Keratinocyte (primary cell): ENCODE results near the gene MESD. TPM values are rescaled to one million over a fixed set of nuclear protein-coding genes. Genes with fewer than 3 reads are reported as not detected.

Experiments used
- DNase-seq: peaks from one replicate; pipeline ENCODE4 v3.0.0-alpha.2; 2011; ENCODE audit warnings: low read depth, missing footprints, low spot score
- FAIRE-seq: peaks from 2 replicates; lab custom pipeline; 2011; peaks lifted over from hg19 to GRCh38; lab: Jason Lieb, UNC
- H2AFZ ChIP-seq: 2 replicates; pipeline ENCODE4 v1.6.0; 2012; ENCODE audit warnings: low read length, control low read depth, inconsistent platforms; ENCODE audit not compliant: control insufficient read depth
- H3K27ac ChIP-seq: 2 replicates; pipeline ENCODE4 v1.5.1; 2011; ENCODE audit warnings: low read length; ENCODE audit not compliant: control insufficient read depth, insufficient read depth
- H3K27me3 ChIP-seq: 3 replicates; pipeline ENCODE4 v1.6.0; 2011; ENCODE audit warnings: low read length; ENCODE audit not compliant: control insufficient read depth, insufficient read depth; ENCODE audit errors: extremely low read depth
- H3K36me3 ChIP-seq, 2 experiments: 2 replicates in 1 of 2; 3 replicates in 1 of 2; pipeline ENCODE4 v1.5.1; 2011; ENCODE audit warnings: low read length in 2 of 2, mild to moderate bottlenecking in 1 of 2; ENCODE audit not compliant: control insufficient read depth in 2 of 2, insufficient read depth in 2 of 2; ENCODE audit errors: extremely low read depth in 1 of 2
- H3K4me1 ChIP-seq: 3 replicates; pipeline ENCODE4 v1.5.1; 2011; ENCODE audit warnings: low read length; ENCODE audit not compliant: control insufficient read depth, insufficient read depth; ENCODE audit errors: extremely low read depth
- H3K4me2 ChIP-seq: 3 replicates; pipeline ENCODE4 v1.6.0; 2011; ENCODE audit warnings: low read depth, low read length; ENCODE audit not compliant: control insufficient read depth, insufficient read depth; ENCODE audit errors: extremely low read depth
- H3K4me3 ChIP-seq, 3 experiments: fragments of 200-600 bp in 1 of 3; sonication (generic) in 1 of 3; 2 replicates in 2 of 3; 3 replicates in 1 of 3; pipeline ENCODE4 v1.5.1; 2011 to 2016; ENCODE audit warnings: low read length in 3 of 3, mild to moderate bottlenecking in 3 of 3, control low read depth in 2 of 3, inconsistent platforms in 1 of 3, low read depth in 1 of 3, mixed read lengths in 1 of 3, mixed run types in 1 of 3, moderate library complexity in 1 of 3; ENCODE audit not compliant: control insufficient read depth in 2 of 3, insufficient read depth in 2 of 3; ENCODE audit errors: extremely low read depth in 1 of 3
- H3K79me2 ChIP-seq: 2 replicates; pipeline ENCODE4 v1.6.0; 2012; ENCODE audit warnings: low read length; ENCODE audit not compliant: control insufficient read depth, insufficient read depth
- H3K9ac ChIP-seq: 3 replicates; pipeline ENCODE4 v1.6.0; 2011; ENCODE audit warnings: low read length; ENCODE audit not compliant: control insufficient read depth, insufficient read depth; ENCODE audit errors: extremely low read depth
- H3K9me1 ChIP-seq: 3 replicates; pipeline ENCODE4 v1.6.0; 2011; ENCODE audit warnings: low read length; ENCODE audit not compliant: control insufficient read depth, insufficient read depth; ENCODE audit errors: extremely low read depth
- H3K9me3 ChIP-seq: 2 replicates; pipeline ENCODE4 v1.5.1; 2012; ENCODE audit warnings: low read depth, low read length; ENCODE audit not compliant: control insufficient read depth
- H4K20me1 ChIP-seq: 3 replicates; pipeline ENCODE4 v1.6.0; 2011; ENCODE audit warnings: low read length; ENCODE audit not compliant: control insufficient read depth, insufficient read depth; ENCODE audit errors: extremely low read depth
- CTCF ChIP-seq, 3 experiments: IDR thresholded peaks in 1 of 3; conservative IDR thresholded peaks in 1 of 3; optimal IDR thresholded peaks in 1 of 3; 2 replicates in 2 of 3; 3 replicates in 1 of 3; pipeline versions ENCODE3 to v1.5.1; 2011; ENCODE audit warnings: low read length in 3 of 3, mild to moderate bottlenecking in 3 of 3, moderate library complexity in 2 of 3, control low read depth in 1 of 3, inconsistent platforms in 1 of 3; ENCODE audit not compliant: insufficient read depth in 2 of 3; ENCODE audit errors: extremely low read depth in 1 of 3
- EZH2 ChIP-seq: IDR thresholded peaks from one replicate; pipeline ENCODE4 v1.6.1; 2012; ENCODE audit warnings: inconsistent platforms, mild to moderate bottlenecking, low read length, moderate library complexity
- dilution Hi-C: fragments of 300-500 bp; cut with MboI; formaldehyde crosslinking; loops from one replicate; pipeline ENCODE4 v1.7.0; 2020; ENCODE audit warnings: low sequenced_read_pairs; ENCODE audit not compliant: extremely low pct_ligation_motif_present
- polyA plus RNA-seq, 5 experiments: library from polyadenylated mRNA; depleted of rRNA in 3 of 5; stranded (reverse) in 3 of 5; stranded (forward) in 1 of 5; unstranded in 1 of 5; fragments of >200 nt; gene quantifications; 1 replicate in 1 of 5; 2 replicates in 3 of 5; 3 replicates in 1 of 5; pipeline versions ENCODE4 v1.2.1 to v1.2.3, GENCODE V29; 2011 to 2012; ENCODE audit warnings: missing spikeins in 2 of 5, low read depth in 1 of 5, low replicate concordance in 1 of 5

The MESD gene
- polyA plus RNA-seq, 1 donor (not counting 4 experiments of a cell fraction or from before 2014, with no cell fraction given): 18.7 TPM

GRCh38 chr15:80923668-80924067, 66.0 kb downstream of the MESD start:
- Histone ChIP-seq H3K9ac (no peak overlapping the region), H3K27me3 (no peaks in the 10 kb centered on the region), H3K4me2 (no peak overlapping the region), H3K9me3 (no peaks in the 10 kb centered on the region), H3K4me3 (no peak overlapping the region), H3K36me3 (no peaks in the 10 kb centered on the region), H4K20me1 (no peaks in the 10 kb centered on the region), H3K4me1 (peaks cover 4% of the 10 kb centered on the region), H2AFZ (no peak overlapping the region), H3K27ac (no peak overlapping the region), H3K79me2 (no peaks in the 10 kb centered on the region), H3K9me1 (no peaks in the 10 kb centered on the region)
- FAIRE-seq (no peak), DNase-seq (peak; percentile 11)
- dilution Hi-C loops: no loop called here
- TF ChIP-seq EZH2 (no peak), CTCF (optimal IDR thresholded peaks at IDR 0.05 in 1 of 3, IDR thresholded peaks at IDR 0.05 in 1 of 3, conservative IDR thresholded peaks at IDR 0.05 in 1 of 3; ENCODE audit: extremely low read depth in 1 of 3, insufficient read depth in 2 of 3, low read length in 3 of 3) (no peak)

DNA sequence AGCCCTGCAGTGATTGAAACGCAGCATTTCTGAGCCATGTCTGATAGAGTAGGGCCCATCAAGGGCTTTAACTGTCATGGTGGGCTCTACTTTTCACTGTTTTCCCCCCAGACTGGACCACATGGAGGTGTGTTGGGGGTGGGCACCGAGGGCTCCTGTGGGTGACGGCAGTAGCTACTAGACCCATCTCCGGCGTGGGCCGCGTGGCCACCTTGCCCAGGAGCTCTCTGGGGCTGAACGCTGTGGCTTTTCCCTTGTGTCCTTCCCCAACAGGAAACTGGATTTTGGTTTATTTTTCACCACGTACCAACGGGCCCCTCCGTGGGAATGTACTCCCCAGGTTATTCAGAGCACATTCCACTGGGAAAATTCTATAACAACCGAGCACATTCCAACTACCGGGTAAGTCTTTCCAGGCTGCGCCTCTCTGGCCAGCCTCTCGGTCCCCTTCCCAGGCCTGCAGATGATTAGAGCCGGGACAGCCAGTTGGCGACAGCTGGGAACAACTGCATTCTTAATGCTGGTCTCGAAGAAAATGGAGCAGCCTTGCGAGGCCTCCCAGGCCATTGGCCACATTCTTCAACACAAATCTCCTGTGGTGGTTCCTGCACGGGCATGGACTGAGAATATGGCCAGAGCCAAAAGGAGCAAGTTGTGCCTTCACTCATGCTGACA, 67.7 kb downstream of the MESD start:
- H3K27ac ChIP-seq: no peak overlapping the region
- FAIRE-seq: no peak
- H3K9me3 ChIP-seq: no peaks in the 10 kb centered on the region
- dilution Hi-C loops: no loop called here
- H3K9ac ChIP-seq: no peak overlapping the region
- no peaks in the 10 kb centered on the region for H3K9me1 ChIP-seq
- H3K4me2 ChIP-seq: no peak overlapping the region
- no peaks in the 10 kb centered on the region for H3K36me3 ChIP-seq
- no peak overlapping the region for H3K4me3 ChIP-seq
- TF ChIP-seq CTCF (optimal IDR thresholded peaks at IDR 0.05 in 1 of 3, IDR thresholded peaks at IDR 0.05 in 1 of 3, conservative IDR thresholded peaks at IDR 0.05 in 1 of 3; ENCODE audit: extremely low read depth in 1 of 3, insufficient read depth in 2 of 3, low read length in 3 of 3) (no peak), EZH2 (no peak)
- H2AFZ ChIP-seq: no peak overlapping the region
- H4K20me1 ChIP-seq: no peaks in the 10 kb centered on the region
- H3K27me3 ChIP-seq: no peaks in the 10 kb centered on the region
- no peaks in the 10 kb centered on the region for H3K79me2 ChIP-seq
- peaks cover 4% of the 10 kb centered on the region for H3K4me1 ChIP-seq
- no peak for DNase-seq
